Dedifferentiated amniotic fluid mesenchymal stem cell (primary cell): ENCODE measurements around the gene PCMTD2.

Source experiments
- DNase-seq: peaks from one replicate; pipeline ENCODE4 v3.0.0-alpha.2; 2016; ENCODE audit errors: extremely low spot score

PCMTD2 gene

DNA sequence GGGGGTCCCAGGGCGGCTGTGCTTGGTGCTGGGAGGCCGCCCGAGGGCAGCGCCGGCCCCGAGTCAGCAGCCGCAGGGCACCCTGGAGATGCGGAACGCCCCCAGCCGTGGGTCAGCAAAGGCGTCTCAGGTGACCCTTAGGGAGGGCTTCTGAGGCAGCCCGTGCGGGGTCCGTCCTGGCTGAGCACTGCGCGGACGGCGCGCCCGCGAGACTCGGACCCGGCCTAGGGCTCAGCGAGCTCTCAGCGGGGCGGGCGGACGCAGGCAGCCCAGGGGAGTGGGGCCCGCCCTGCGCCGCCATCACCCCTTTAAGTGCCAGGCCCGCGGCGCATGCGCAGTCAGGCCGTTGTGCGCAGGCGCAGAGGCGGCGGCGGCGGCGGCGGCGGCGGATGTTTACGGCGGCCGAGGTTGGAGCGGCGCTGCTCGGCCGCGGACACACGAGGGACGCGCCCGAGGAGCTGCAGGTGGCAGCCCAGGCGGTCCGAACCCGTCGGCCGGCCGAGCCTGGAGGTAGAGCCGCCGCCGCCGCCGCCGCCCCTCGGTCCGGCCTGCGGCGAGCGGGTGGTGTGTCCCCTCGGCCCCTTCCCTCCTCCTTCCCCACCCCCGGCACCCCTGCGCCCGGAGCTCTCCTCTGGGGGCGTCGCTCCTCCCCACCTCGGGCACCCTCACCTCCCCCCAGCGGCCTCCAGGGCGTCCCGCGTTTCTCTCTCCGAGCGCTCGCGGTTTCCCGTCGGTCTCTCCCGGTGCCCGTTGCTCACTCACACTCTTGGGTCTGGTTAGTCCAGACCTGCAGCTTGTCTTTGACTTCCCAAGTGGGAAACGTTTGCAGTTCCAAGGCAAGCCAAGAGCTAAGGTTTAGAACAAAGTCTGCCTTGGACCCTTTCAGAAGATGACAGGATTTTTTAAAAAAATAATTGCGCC lies at the start of gene PCMTD2:
TSS of gene PCMTD2 (plus strand) at position 388 of the 921 bp plus-strand sequence. CDS start 4,218 bp downstream, outside the sequence.
- DNase-seq, result peak; percentile 61

GRCh38 chr20:64206614-64207013 lies 48.9 kb upstream of the PCMTD2 start:
- no peak for DNase-seq

DNA sequence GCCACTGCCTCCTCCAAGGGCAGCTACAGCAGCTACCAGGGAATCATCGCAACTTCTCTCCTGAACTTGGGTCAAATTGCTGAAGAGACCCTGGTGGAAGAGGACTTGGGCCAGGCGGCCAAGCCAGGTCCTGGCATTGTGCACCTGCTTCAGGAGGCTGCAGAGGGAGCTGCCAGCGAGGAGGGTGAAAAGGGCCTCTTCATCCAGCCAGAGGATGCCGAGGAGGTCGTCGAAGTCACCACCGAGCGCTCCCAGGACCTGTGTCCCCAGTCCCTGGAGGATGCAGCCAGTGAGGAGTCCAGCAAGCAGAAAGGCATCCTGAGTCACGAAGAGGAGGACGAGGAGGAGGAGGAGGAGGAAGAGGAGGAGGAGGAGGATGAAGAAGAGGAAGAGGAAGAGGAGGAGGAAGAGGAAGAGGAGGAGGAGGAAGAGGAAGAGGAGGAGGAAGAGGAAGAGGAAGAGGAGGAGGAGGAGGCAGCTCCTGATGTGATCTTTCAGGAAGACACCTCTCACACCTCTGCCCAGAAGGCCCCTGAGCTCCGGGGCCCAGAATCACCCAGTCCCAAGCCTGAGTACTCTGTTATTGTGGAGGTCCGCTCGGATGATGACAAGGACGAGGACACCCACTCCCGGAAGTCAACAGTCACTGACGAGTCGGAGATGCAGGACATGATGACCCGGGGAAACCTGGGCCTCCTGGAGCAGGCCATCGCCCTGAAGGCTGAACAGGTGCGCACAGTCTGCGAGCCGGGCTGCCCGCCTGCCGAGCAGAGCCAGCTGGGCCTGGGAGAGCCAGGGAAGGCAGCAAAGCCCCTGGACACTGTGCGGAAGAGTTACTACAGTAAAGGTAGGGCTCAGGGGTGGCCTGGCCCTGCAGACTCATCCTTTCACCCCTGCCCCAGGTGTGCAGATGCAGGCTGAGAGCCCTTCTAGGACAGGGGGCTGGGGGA lies 47.6 kb upstream of the PCMTD2 start:
- no peak for DNase-seq

DNA sequence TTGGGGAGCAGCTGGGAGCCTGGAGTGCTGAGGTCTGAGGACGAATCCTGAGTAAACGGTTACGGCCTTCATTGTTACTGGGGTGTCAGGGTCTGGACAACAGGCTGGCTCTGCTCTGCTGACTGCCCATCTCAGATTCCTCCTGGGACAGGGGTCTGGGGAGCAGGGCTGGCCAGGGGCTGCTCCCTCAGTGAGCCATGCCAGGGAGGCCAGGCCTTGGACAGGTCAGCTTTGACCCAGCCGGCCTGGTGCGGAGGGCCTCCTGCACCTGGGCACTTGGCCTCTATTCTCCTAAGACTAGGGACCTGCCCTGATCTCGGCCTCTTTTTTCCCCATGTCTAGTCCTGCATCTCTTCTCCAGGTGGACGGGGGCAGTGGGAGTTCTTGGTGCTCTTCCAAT lies 46.4 kb upstream of the PCMTD2 start:
- no peak for DNase-seq

- DNase-seq, result no peak
Observed at GRCh38 chr20:64210656-64211369, 44.7 kb upstream of the PCMTD2 start.

DNA sequence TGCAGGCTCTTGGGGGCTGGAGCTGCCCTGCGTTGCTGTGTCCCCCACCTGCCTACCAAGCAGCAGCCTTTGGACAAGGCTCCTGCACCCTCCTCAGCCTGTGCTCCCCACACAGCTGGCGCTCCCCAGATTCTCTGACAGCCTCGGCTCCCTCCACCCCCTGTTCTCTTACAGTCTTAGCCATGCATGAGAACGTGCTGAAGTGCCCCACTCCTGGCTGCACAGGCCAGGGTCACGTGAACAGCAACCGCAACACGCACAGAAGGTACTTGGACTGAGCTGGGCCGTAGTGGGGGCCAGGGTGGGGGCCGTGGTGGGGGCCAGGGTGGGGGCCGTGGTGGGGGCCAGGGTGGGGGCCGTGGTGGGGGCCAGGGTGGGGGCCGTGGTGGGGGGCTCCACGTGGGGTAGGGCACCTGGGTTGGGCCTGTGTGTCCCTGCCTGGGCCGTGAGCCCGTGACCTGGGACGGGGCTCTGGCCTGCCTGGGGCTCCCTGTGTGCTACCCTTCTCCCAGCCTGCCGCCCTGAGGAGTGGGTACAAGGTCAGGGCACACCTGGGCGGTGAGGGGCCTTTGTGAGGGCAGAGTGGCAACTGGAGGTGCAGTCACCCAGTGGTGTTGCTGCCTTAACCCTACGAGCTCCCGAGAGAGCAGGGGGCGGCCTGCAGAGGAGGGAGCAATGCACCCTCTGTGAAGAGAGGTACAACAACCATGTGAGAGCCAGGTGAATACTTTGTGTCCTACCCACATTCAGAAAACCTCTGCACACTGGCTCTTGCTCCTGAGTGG lies 43.5 kb upstream of the PCMTD2 start:
- no peak for DNase-seq

DNA sequence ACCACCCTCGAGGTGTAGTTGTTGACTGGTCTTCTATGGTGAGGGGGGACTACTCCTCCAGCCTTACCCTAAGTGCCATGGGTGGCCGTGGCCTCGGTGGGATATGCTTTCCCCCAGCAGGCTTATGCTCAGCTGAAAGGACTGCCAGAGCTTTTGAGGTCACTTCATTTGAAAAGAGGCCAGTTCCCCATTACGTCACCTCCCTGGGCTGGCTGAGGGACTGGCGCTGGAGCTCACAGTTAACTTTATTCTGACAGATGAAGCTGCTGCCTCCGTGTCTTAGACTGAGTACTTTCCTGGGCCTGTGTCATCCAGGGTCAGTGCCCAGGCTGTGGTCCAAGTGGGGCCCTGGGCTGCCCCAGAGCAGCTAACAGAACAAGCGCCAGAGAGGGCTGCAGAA lies 42.8 kb upstream of the PCMTD2 start:
- DNase-seq, result no peak

GRCh38 chr20:64214113-64214512 lies 41.4 kb upstream of the PCMTD2 start:
- DNase-seq, result no peak

DNA sequence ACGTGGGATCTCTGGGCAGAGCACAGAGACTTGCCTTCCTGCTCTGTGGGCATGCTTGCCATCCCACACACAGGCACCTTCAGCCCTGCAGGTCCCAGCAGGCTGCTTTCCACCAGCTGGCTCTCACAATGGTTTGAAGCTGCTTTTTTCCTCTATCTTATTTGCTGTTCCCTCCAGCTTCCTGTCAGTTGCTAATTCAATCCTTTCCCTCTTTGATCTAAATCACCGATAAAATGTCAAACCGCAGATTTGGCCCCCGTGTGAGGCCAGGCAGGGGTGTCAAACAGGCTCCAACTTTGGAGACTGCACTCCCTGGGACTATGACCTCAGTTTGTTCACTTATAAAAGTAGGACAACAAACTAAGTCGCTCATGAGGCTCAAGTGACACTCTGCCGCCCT lies 40.6 kb upstream of the PCMTD2 start:
- DNase-seq, result no peak

DNA sequence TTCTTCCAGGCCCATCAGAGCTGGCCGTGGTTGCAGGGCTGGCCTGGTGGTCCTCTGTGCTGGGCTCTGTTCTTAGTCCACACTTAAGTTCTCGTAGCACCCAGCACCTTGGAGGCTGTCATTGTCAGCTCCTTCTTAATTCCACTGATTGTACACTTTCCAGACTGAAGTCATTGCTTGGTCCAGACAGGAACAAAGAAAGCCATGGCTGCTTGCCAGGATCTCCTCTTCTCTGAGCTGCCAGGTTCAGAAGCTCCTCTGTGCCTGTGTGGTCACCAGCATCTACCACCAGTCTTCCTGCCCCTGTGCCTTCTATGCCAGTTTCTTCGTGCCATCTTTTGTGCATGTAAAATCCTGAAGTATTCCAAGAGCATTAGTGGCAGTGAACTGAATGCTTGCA lies 39.5 kb upstream of the PCMTD2 start:
- no peak for DNase-seq

GRCh38 chr20:64216910-64217309 lies 38.6 kb upstream of the PCMTD2 start:
- DNase-seq, result no peak

DNA sequence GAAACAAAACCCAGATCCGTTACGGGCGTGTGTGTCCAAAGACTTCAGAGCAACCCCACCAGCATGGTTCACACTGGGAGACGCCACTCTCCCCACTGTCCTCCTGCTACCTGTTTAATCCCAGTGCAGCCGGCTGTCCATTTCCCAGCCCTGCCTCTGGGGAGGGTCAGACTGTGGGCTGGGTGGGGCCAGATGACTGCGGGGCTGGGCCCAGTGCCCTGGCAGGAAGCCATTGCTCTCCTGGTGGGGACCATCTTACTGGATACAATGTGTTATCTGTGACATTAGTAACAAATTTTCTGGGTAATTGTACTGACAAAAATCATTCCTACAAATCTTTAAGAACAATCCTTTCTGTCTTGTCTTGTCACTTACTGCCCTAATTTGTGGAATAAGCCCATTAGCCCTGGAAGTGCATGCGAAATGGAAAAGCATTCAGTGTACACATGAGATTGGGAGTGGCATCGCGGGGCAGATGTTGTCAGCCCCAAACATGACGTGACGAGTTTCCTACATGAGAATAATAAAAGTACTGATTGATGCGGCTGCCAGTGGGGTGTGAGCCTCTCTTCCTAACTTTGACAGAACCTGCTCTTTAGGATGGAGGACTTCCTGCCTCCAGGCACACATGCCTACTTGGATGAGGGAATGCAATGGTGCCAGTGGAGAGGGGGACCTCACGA lies 37.9 kb upstream of the PCMTD2 start:
- DNase-seq, result no peak

DNA sequence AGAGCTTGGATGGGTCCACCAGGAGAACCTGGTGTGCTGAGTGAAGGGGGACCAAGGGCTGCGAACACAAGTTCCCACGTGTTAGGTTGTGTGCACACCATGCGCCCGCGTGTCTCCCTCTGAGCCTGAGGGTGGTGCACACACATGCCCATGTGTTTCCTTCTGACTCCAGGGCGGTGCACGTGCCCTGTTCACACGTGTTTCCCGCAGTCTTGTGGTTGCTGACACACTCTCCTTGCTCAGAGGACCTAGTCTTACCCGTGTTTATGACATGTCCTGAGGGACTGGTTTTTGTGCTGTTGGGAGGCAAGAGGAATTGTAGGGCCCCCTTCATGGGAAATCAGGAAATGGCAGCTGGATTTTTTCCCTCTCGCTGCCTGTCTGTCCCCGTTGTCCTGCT lies 36.3 kb upstream of the PCMTD2 start:
- no peak for DNase-seq

GRCh38 chr20:64219730-64220129 lies 35.8 kb upstream of the PCMTD2 start:
- no peak for DNase-seq

DNA sequence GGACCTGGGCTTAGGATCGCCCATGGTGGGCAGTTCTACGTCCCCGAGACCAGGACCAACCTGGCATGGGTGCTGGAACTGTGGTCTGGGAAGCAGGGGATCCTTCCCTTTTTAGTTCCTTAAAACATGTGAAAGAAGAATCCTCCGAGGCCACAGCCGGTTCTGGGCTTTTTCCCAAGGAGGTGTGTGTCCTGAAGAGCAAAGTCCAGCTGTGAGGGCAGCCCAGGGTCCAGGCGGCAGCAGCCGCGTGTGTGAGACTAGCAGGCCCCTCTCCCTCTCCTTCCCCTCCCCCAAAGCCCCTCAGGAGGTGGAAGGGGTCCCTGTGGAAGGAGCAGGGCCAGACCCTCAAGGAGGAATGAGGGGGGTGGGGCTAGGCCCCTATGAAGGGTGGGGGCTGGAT lies 35.1 kb upstream of the PCMTD2 start:
- DNase-seq, result no peak

- DNase-seq, result no peak
Observed at GRCh38 chr20:64220891-64221527, 34.5 kb upstream of the PCMTD2 start.

- DNase-seq, result no peak
Observed at GRCh38 chr20:64222291-64222735, 33.2 kb upstream of the PCMTD2 start.

DNA sequence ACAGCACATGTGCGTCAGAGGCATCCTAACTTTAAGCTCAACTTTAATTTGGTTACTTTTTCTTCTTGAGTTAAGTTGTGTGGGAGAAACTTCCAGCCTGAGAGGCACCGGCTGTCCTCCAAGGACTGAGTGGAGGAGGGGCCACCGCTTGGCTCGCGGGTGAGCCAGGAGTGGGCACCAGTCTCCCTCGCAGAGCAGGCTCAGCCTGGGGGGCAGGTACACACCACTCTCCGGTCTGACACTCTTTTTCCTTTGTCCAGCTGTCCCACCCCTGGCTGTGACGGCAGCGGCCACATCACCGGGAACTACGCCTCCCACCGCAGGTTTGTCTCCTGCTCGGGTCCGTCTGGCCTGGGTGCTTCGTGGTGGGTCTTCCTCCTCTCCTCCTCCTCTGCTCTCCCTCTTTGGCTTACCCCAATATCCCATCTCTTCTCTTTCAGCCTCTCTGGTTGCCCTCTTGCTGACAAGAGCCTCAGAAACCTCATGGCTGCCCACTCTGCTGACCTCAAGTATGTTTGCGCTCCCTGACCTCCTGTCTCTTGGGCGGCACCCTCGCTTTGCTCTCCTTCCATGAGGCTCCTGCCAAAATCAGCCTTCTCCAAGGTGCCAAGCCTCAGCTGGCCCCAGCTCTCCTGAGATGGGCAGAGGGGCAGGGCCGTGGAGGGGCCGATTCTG lies 32.6 kb upstream of the PCMTD2 start:
- DNase-seq, result no peak

- DNase-seq, result no peak
Observed at GRCh38 chr20:64223526-64224067, 32.0 kb upstream of the PCMTD2 start.
